ENCODE data around the gene BACH2. TPM values are rescaled to one million over a fixed set of nuclear protein-coding genes. Genes with fewer than 3 reads are reported as not detected.

BACH2 gene
- total RNA-seq, 1 experiment from 2014 or later = 2.5 TPM

DNA sequence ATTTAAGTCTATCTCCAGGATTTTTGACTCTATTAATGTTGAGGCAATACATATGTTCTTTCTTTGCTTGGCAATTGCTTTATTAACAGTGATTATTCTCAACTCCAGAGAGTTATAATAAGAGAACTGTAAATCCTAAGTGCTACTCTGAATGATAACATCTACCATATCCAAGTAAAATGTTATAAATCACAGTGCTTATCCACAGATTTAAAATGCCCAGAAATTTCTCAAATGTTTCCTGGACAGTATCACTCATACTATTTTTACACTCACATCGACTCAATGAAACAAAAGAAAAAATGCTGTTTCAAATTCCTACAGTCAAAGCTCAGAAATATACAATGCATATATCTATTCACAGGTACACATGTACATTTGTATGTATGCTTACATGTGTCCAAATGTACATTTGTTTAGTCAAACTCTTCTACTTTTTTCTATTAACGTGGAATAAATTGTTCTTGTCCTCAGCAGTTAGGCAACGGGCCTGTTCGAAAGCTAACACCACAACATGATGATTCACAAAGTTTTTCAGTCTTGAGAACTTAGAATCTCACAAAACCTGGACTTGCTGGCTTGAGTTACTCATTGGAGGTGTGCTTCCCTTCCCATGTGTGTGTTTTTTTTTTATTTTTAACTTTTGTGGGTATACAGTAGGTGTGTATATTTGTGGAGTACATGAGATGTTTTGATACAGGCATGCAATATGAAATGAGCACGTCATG is 209.4 kb downstream of the BACH2 start:
- Histone ChIP-seq H3K36me3 (replicated peaks; ENCODE audit: control insufficient read depth, insufficient read depth, low read length) (no peaks in the 10 kb centered on the region), H3K4me3 (ENCODE audit: insufficient read depth, low read depth, low read length) (no peak overlapping the region), H3K27me3 (ENCODE audit: control insufficient read depth, insufficient read depth, low read length) (no peaks in the 10 kb centered on the region)
- no peak for DNase-seq

DNA sequence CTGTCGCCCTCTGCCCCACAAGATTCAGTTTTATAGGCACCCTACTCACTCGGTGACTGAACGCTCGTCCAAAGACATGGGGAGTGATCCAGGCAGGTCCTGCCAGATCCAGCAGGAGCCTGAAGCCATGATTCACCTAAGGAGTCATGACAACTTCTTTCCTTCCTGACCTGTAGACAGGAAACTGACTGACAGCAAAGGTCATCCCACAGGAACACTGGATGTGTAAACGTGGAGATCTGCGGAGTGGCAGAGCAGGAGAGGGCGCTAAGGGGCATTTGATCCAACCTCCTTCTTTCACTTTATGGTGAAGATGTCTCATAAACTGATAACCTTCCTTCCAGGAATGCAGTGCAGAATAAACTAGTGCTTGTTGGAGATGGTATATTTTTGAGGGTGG is 210.1 kb downstream of the BACH2 start:
- Histone ChIP-seq H3K27me3 (ENCODE audit: control insufficient read depth, insufficient read depth, low read length) (no peaks in the 10 kb centered on the region), H3K36me3 (replicated peaks; ENCODE audit: control insufficient read depth, insufficient read depth, low read length) (no peaks in the 10 kb centered on the region), H3K4me3 (ENCODE audit: insufficient read depth, low read depth, low read length) (no peak overlapping the region)
- no peak for DNase-seq

DNA sequence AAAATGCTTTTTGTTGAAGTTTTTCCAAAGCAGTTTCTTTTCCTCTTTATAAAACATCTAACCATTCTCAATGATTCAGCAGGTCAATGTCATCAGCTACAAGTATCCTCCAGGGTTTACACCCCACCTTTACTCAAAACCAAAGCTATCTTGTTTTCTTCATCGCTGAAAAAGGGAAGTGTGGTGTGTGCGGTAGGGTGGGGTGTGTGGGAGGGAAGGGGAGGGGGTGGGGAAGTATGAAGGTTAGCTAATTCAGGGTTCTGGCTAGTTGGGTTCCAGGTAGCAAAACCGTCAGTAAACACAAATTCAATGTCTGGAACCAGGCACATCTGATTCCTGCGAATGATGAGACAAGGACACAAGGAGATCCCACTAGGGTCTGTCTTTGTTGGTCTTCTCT is 212.8 kb downstream of the BACH2 start:
- Histone ChIP-seq H3K27me3 (ENCODE audit: control insufficient read depth, insufficient read depth, low read length) (no peaks in the 10 kb centered on the region), H3K4me3 (ENCODE audit: insufficient read depth, low read depth, low read length) (no peak overlapping the region)
- no peak for DNase-seq

DNA sequence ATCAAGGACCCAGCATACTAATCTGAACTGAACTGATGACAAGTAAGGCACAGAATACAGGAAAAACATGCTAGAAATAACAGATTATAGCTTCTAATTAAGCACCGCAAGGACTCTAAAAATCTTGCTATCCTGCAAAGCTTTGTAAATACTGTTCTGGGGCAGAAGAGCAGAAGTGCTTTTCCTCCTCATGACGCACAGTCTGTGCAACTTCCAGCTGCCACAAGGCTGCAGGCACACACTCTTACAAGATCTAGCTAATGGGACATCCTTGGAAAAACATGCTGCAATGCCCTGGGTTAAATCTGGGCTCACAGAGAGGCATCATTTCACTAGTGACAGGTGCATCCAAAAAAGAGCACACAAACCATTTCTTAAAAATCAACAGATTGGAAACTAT is 213.8 kb downstream of the BACH2 start:
- no peaks in the 10 kb centered on the region for H3K27me3 ChIP-seq (ENCODE audit: control insufficient read depth, insufficient read depth, low read length)

More for the DNA sequence above, 212.8 kb downstream of the BACH2 start:
- no peaks in the 10 kb centered on the region for H3K36me3 ChIP-seq (replicated peaks; ENCODE audit: control insufficient read depth, insufficient read depth, low read length)

DNA sequence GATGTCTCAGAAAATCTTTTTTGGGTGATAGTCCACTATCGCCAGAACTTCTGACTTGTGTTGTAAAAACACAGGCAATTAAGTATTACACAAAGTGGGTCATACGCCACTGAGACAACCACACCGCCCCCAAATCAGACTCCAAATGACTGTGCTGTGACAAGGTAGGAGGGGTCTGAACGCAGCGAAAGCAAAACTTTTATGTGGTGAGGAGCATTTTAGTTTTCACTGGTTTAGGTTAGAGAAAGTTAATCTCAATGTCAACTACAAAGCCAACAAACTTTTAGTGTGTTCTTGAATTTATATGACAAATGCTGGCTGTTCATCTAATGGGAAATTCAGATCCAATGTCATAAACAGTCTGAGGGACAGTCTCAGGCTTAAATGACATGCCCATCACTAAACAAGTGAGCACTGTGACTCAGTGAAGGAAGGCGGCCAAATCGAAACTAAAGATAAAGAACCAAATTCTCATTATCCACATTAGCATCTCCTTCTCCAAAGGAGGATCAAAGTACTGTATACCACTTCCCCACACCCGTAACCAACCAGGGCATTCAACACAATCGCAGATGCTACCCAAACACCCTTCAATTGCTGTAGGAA is 215.7 kb downstream of the BACH2 start:
- no peaks in the 10 kb centered on the region for H3K27me3 ChIP-seq (ENCODE audit: control insufficient read depth, insufficient read depth, low read length)
- DNase-seq = no peak
- no peak overlapping the region for H3K4me3 ChIP-seq (ENCODE audit: insufficient read depth, low read depth, low read length)
- no peaks in the 10 kb centered on the region for H3K36me3 ChIP-seq (replicated peaks; ENCODE audit: control insufficient read depth, insufficient read depth, low read length)

More for the DNA sequence above, 213.8 kb downstream of the BACH2 start:
- H3K36me3 ChIP-seq (replicated peaks; ENCODE audit: control insufficient read depth, insufficient read depth, low read length) = no peaks in the 10 kb centered on the region
- no peak overlapping the region for H3K4me3 ChIP-seq (ENCODE audit: insufficient read depth, low read depth, low read length)
- DNase-seq = no peak

DNA sequence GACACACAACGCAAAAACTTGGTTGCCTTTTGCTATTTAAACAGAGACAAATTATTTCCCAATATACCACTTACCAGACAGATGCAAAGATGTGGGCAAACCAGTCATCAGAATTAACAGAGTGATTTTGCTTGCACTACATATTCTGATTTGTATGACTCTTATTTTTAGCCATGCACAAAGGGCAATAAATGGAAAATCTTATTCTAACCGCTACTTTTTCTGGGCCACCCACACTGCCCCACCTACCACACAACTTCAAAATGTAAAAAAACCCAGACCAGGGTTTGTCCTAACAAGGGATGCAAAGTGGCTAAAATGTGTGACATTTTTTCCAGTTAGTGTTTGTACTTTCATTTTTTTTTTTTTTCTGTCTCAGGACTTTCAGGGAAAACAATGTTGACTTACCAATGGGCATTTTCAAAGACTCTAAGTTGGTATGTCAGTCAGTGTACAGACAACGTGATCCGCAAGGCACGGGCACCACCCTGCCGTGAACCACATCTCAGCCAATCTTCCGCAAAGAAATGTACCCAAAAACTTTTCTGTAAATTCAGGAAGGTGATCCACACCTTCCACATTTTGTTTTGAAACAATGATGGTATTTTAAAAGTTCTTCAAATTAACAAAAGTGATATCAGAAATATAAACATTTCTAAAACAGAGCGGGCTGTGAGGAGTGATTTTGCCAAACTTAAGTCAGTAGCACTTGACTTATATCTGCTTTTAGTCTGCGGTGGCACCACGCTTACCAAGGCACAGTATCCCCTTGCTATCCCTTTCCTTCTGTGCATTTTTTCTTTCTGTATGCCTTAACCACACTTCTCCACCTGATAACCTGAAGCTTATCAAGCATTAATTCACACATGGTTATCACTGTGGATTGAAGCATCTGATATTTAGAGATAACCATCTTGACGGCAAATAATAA is 216.8 kb downstream of the BACH2 start:
- no peaks in the 10 kb centered on the region for H3K27me3 ChIP-seq (ENCODE audit: control insufficient read depth, insufficient read depth, low read length)

DNA sequence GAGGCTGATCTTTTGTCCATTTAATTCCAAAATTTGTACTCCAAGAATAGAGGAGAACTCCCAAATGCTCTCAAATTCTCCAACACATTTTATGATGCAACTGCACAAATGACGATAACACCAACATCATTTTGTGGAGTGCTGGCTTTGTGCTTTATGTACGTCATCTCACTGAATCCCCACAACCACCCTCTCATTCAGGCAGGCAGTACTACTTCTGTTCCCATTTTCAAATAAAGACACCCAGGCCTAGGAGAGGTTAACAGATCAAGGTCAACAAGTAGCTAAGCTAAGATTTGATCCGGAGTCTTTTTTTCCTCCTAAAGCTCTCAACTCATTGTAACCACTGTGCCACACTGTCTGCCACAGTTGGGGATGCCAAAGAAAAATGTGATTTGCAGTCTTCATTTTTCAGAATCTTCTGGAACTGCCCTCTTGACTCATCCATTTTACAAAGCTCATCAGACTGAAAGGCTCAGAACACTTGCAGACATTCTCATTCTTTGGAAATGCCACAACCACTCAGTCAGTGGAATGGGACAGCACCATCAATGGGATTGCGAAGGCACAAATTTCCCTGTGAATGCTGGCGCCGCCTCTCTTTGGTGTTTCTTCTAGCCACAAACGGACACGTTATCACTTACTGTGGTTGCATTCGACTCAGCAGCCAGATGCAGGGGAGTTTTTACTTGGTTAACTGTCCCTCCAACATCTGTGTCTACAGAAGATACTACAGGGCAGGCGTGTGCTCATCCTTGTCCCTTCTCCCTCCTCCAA is 217.9 kb downstream of the BACH2 start:
- Histone ChIP-seq H3K4me3 (ENCODE audit: insufficient read depth, low read depth, low read length) (no peak overlapping the region), H3K36me3 (replicated peaks; ENCODE audit: control insufficient read depth, insufficient read depth, low read length) (no peaks in the 10 kb centered on the region), H3K27me3 (ENCODE audit: control insufficient read depth, insufficient read depth, low read length) (no peaks in the 10 kb centered on the region)
- DNase-seq = no peak

More for the DNA sequence above, 216.8 kb downstream of the BACH2 start:
- Histone ChIP-seq H3K4me3 (ENCODE audit: insufficient read depth, low read depth, low read length) (no peak overlapping the region), H3K36me3 (replicated peaks; ENCODE audit: control insufficient read depth, insufficient read depth, low read length) (no peaks in the 10 kb centered on the region)
- DNase-seq = no peak

DNA sequence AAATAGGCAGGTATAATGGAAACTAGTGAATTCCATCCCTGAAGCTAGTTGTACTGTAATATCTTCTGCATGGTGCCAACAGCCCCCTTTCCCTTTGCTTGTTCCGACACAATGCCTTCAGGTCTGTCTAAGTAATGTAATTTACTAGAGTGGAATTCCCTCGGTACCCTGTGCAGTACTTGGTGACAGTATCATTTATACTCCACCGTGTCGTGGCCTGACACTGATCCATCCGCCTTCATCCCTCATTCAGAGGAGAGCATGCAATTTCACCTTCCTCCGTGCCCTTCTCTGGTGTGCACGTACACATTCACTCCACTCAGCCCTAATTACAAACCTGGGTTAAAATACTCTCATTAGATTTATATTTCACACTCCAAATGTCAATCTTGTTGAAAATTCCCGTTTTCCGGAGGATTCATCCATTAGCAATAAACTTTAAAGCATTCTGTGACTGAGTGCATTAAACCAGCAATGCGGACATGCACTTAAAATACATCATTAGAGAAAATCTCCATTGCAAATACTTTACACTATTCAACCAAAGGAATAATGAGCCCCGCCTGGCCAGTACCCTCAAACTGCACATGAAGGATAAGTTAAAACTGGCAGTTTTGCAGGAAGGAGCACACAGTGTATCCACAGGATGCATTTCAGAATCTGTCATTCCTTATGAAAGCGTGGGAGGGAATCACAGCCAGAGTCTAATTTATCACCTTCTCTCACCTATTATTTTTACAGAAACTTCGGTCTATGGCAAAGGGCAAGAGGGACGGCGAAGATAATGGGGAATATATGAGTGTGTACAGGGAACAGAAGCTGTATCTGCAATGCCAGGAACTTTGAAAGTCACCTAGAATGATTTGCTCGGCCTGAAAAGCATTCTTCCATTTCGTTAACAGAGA is 219.9 kb downstream of the BACH2 start:
- DNase-seq = no peak
- Histone ChIP-seq H3K4me3 (ENCODE audit: insufficient read depth, low read depth, low read length) (no peak overlapping the region), H3K36me3 (replicated peaks; ENCODE audit: control insufficient read depth, insufficient read depth, low read length) (no peaks in the 10 kb centered on the region), H3K27me3 (ENCODE audit: control insufficient read depth, insufficient read depth, low read length) (no peaks in the 10 kb centered on the region)

DNA sequence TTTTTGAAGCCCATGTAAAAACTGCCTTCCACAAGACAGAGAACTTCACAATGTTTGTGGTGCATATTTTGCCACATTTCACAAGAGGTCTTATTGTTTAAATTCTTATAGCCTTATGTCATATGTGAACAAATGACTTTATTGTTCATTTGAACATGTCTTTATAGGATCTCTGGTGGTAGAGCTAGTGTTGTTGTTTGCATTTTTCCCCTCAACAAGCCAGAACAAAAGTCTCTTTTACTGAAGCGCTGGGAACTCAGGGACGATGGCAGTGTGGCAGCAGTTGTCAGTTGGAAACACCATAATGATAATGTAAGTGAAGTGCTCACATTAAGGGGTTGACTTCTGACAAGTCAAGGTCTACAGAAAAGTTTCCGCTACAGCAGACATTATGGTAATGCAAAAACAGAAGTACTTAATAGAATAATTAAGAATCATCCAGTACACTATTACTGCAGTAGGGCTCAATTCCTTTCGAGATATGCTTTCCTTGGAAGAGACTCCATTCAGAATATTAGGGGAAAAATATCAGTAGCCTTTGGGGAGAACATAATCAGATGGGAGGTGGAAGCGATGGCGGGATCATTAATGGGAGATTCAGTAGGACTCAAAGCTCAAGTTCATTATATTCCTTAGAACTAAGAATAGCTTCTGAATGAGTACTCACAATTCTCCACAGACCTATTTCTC is 222.3 kb downstream of the BACH2 start:
- DNase-seq = no peak
- H3K36me3 ChIP-seq (replicated peaks; ENCODE audit: control insufficient read depth, insufficient read depth, low read length) = no peaks in the 10 kb centered on the region
- H3K4me3 ChIP-seq (ENCODE audit: insufficient read depth, low read depth, low read length) = no peak overlapping the region
- no peaks in the 10 kb centered on the region for H3K27me3 ChIP-seq (ENCODE audit: control insufficient read depth, insufficient read depth, low read length)

DNA sequence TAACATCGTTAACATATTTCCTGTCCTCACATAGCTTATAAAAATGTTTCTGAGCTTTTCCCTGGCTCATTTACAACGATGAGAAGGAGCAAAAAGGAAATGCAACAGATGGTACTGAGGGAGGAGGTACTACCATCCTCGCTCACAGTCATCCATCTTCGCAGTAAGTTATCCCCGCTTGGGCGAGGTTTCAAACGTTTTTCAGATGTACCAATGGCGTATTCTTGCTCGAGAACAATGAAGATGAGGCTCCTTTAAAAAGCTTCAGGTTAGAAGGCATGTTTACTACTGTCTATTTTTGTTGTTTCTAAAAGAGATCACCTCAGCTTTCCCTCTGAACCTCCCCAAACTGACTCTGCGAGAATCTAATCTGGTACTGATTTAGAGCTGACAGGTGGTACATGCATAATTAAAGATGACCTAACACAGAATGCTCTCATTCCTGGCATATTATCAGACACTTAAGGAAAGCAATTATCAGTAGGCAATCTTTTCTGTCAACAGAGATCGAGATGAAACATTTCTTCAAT is 223.6 kb downstream of the BACH2 start:
- no peaks in the 10 kb centered on the region for H3K27me3 ChIP-seq (ENCODE audit: control insufficient read depth, insufficient read depth, low read length)
- H3K4me3 ChIP-seq (ENCODE audit: insufficient read depth, low read depth, low read length) = no peak overlapping the region
- H3K36me3 ChIP-seq (replicated peaks; ENCODE audit: control insufficient read depth, insufficient read depth, low read length) = no peaks in the 10 kb centered on the region
- no peak for DNase-seq

DNA sequence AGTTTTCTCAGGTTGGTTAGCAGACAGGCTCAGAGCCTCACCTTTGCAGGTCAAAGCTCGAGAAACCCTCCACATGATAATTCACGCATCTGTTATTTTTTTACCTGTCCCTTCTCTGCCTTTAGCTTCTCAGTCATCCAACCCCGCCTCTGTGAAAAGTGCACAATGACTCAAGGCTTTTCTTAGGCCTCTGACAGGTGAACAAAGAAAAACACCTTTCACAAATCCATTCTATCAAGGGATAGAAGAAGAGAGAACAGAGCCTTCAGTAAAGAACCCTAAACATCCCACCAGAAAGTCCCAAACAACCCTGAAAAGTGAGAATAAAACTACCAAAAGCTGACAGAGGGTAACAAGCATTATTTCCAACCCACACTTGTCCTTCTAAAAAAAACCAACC is 224.1 kb downstream of the BACH2 start:
- H3K27me3 ChIP-seq (ENCODE audit: control insufficient read depth, insufficient read depth, low read length) = no peaks in the 10 kb centered on the region
- no peaks in the 10 kb centered on the region for H3K36me3 ChIP-seq (replicated peaks; ENCODE audit: control insufficient read depth, insufficient read depth, low read length)
- H3K4me3 ChIP-seq (ENCODE audit: insufficient read depth, low read depth, low read length) = no peak overlapping the region
- DNase-seq = no peak

DNA sequence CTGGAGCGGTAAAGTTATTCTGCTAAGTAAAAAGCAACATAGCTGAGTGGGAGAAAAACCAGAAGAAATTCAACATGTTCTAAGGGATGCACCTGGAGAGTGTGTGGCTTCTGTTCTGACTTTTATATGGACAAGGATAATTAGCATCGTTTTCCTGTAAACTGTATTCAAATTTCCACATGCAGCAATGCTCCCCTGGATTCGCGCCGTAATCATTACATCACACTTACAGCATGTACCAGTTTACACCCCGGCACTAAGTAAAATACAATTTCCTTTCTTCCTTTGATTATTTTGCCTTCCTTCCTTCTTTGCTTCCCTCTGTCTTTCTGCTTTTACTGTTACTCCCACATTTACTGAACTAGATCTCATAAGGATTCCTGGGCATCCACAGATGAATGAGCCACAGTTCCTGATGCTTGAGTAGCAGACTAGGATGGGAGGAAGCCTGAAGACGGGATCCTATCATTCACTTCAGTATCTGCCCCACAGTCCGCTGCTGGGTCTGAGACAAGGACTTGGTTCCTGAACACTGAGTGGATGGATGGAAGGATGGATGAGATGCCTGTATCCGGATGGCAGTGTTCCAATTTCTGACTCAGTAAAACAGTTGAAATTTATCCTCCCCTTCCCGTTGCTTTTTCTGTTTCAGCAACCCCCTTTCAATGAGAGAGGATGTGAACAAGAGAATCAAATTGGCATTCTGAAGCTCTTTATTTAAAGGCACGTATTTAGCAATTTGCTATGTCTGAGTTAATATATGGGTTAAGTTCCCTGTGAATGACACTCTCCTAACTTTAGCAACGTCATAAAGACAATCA is 227.7 kb downstream of the BACH2 start:
- H3K4me3 ChIP-seq (ENCODE audit: insufficient read depth, low read depth, low read length) = no peak overlapping the region
- no peaks in the 10 kb centered on the region for H3K27me3 ChIP-seq (ENCODE audit: control insufficient read depth, insufficient read depth, low read length)
- DNase-seq = no peak
- no peaks in the 10 kb centered on the region for H3K36me3 ChIP-seq (replicated peaks; ENCODE audit: control insufficient read depth, insufficient read depth, low read length)

All from H7 (cell line).